ENCODE measurements around the gene NAV1. TPM values are rescaled to one million over a fixed set of nuclear protein-coding genes. Genes with fewer than 3 reads are reported as not detected.

The NAV1 gene
- total and polyA plus RNA-seq, 9 of the 15 experiments (the other 6 are each of a cell fraction or from before 2014, with no cell fraction given) = 0.91 to 16.8 (median 3.2) TPM

DNA sequence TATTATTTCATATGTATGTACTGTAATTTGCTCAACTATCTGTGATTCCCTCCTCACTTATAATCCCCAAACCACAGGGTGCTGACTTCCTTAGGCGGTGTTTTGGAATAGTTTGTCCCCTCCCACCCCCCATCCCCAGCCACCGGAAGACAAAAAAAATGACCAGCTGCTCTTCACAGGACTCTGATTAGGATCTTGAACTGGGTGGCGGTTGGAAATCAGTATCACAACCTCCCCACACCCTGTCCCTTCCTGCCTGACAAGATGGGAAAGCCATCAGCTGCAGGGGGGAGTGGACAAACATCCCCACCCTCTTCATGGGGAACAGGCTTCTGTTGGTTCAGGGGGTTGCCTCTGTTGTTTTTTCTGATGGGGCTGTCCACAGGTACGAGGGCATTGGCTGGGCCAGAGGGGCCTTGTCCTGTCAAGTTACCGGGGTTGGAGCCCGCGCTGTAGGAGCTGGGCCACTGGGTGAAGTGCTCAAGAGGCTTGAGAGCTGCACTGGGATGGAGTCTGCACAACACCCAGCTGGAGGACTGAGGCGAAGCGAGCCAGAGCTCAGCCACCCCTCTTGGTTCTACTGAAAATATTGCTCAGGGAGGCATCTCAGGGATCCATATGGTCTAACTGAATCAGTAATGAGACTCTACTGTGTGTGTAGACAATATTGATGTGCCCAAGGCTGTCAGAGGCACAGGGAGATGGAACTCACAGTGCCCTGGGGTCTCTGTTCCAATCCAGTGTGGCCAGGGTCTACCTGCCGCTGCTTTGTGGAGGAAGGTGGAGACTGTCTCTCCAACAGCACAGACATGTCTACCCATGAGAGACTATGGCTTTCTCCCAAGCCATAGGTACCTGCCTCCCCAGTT lies 28.2 kb downstream of the NAV1 start (continued):
- no peak for TF ChIP-seq SP2 (IDR thresholded peaks at IDR 0.05; ENCODE audit: extremely low read depth, low read depth, low read length, poor library complexity, severe bottlenecking)
- no peak for TF ChIP-seq ZKSCAN3 (CRISPR knock-in tag; IDR thresholded peaks at IDR 0.05)
- TF ChIP-seq OTX1 (CRISPR knock-in tag; IDR thresholded peaks at IDR 0.05) = peak; percentile 37; the same call in 1 of the 2 replicates
- TF ChIP-seq GTF2E2 (tag; IDR thresholded peaks at IDR 0.05) = peak; percentile 71; the same call in 1 of the 2 replicates
- TF ChIP-seq E2F3 (CRISPR knock-in tag; IDR thresholded peaks at IDR 0.05) = no peak
- TF ChIP-seq, protein P1, sequence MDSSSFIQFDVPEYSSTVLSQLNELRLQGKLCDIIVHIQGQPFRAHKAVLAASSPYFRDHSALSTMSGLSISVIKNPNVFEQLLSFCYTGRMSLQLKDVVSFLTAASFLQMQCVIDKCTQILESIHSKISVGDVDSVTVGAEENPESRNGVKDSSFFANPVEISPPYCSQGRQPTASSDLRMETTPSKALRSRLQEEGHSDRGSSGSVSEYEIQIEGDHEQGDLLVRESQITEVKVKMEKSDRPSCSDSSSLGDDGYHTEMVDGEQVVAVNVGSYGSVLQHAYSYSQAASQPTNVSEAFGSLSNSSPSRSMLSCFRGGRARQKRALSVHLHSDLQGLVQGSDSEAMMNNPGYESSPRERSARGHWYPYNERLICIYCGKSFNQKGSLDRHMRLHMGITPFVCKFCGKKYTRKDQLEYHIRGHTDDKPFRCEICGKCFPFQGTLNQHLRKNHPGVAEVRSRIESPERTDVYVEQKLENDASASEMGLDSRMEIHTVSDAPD (CRISPR knock-in tag; IDR thresholded peaks at IDR 0.05) = no peak
- no peak for TF ChIP-seq RERE (CRISPR knock-in tag; IDR thresholded peaks at IDR 0.05; ENCODE audit: borderline replicate concordance)
- TF ChIP-seq GTF2F1 (IDR thresholded peaks at IDR 0.05; ENCODE audit: low read depth, low read length) = no peak
- TF ChIP-seq, protein P2, sequence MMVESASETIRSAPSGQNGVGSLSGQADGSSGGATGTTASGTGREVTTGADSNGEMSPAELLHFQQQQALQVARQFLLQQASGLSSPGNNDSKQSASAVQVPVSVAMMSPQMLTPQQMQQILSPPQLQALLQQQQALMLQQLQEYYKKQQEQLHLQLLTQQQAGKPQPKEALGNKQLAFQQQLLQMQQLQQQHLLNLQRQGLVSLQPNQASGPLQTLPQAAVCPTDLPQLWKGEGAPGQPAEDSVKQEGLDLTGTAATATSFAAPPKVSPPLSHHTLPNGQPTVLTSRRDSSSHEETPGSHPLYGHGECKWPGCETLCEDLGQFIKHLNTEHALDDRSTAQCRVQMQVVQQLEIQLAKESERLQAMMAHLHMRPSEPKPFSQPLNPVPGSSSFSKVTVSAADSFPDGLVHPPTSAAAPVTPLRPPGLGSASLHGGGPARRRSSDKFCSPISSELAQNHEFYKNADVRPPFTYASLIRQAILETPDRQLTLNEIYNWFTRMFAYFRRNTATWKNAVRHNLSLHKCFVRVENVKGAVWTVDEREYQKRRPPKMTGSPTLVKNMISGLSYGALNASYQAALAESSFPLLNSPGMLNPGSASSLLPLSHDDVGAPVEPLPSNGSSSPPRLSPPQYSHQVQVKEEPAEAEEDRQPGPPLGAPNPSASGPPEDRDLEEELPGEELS (CRISPR knock-in tag; IDR thresholded peaks at IDR 0.05; ENCODE audit: borderline replicate concordance) = no peak
- TF ChIP-seq SAFB2 (IDR thresholded peaks at IDR 0.05; ENCODE audit: borderline replicate concordance, low read depth, low read length, severe bottlenecking) = no peak
- TF ChIP-seq ZNF584 (CRISPR knock-in tag; IDR thresholded peaks at IDR 0.05; ENCODE audit: low read depth) = no peak; the same call in none of the 2 replicates
- 0 out of 2 replicates have a peak, but pooled peaks have one; percentile 33 for TF ChIP-seq ZNF24 (IDR thresholded peaks at IDR 0.05)
- TF ChIP-seq ZNF165 (CRISPR knock-in tag; IDR thresholded peaks at IDR 0.05; ENCODE audit: borderline replicate concordance) = 0 out of 2 replicates have a peak, but pooled peaks have one; percentile 86
- no peak for TF ChIP-seq PCBP1 (IDR thresholded peaks at IDR 0.05; ENCODE audit: low read depth, low read length, poor library complexity, severe bottlenecking)
- TF ChIP-seq ZNF253 (CRISPR knock-in tag; conservative IDR thresholded peaks at IDR 0.05) = no peak

Data from K562 (cell line).